NOMO-1 (cell line): ENCODE results near the gene LGALS1.
A peak's percentile ranks its signal among the peaks of the same experiment; 100 is the strongest.
"Not testable (repeated sequence)": the region's sequence is repeated elsewhere in the genome, so short reads cannot be mapped to it uniquely, and the experiment has no call there.

ENCODE experiments used
- DNase-seq, 2 experiments: peaks; one replicate each; lab custom pipeline; 2025; ENCODE audit not compliant: unreplicated experiment in 2 of 2; lab: John Stamatoyannopoulos, UW

Gene LGALS1

DNA sequence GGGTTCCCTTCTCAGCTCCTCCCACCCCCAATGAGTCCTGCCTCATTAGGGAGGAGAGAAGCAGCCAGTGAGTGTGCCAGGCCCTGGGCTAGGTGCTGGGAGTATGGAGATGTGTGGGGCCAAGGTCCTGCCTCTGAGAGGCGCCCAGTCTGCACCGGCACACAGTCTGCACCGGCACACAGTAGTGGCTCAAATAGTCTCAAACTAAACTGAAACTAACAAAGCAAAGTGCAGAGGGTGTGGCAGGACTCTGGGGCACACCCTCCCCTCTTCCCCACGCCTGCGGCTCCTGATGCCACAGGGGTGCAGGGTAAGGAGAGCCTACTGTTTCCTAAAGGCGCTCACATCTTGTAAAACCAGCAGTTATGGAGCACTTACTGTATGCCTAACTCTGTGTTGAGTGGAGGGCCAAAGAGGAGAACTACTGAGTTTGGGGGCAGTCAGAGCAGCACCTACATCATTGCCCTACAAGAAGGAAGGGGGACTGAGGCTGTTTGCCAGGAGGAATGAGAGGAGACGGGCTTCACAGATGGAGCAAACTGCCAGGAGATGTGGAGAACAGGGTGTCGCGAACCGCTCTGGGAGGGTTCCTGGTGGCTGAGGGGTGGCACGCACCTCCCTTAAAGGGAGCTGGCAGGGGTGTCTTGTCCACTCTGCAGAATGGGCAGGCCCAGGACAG is 36.9 kb upstream of the LGALS1 start:
- DNase-seq: peak; percentile 44 to 66

- peak; percentile 33 to 38 for DNase-seq
These were observed 36.2 kb upstream of the LGALS1 start, which contains the start of gene SH3BP1 for GRCh38 chr22:37639070-37639760. TSS of gene SH3BP1 (plus strand) at chr22:37639669. CDS start at chr22:37639788, 119 bp downstream.

DNA sequence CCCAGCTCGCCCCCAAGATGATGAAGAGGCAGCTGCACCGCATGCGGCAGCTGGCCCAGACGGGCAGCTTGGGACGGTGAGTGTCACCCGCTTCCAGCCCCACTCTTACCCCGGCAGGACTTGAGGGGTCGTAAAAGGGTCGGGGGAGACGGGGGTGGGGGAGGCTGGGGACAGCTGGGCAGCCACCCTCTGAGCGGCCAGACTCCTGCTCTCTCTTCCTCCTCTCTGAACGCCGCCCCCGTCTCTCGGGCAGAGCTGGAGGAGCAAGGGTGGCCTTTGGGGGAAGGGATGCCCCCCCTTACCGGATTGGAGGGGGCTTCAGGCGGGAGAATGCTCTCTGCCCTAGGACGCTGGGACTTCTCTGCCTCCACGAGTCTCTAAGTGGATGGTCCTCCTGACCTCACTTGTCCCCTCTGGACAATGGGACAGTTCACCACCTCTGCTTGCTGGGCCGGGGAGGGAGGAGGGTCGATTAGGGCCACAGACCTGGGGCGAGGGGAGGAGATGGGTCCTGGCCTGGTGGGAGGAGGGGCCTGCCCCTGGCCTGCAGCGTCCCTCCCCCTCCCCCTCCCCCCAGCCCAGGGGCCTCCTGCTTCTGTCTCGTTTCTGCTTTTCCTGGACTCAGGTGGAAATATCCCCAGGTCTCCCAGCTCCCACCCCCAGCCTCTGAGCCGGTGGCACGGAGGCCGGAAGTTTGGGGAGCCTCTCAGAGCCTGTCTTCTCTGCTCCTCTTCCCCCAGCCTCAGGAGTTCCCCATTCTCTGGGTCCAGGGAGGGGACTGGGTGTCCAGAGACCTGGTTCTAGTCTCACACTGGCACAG is 35.5 kb upstream of the LGALS1 start:
- peak; percentile 29 to 31 for DNase-seq

GRCh38 chr22:37640591-37641560 is 34.6 kb upstream of the LGALS1 start:
- DNase-seq: no peak

DNA sequence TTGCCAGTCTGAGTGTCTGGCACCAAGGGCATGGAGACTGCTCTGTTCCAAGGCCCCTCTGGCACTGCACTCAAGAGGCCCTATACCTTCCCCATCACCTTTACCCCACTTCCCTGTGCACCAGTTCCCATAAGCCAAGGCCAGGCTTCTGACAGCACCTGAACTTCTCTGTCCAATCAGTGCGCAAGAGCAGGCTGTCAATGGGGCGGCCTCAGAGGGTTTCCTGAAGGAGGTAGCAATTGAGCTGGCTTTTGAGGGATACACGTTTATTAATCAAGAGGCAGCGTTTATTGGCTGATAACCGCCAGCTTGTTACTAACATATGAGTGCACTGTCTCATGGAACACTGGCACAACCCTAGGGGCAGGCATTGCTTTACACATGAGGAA is 33.9 kb upstream of the LGALS1 start:
- DNase-seq: no peak

GRCh38 chr22:37643225-37643847 is 32.1 kb upstream of the LGALS1 start:
- DNase-seq: peak; percentile 58 to 65

GRCh38 chr22:37647317-37647716 is 28.1 kb upstream of the LGALS1 start:
- DNase-seq: no peak

DNA sequence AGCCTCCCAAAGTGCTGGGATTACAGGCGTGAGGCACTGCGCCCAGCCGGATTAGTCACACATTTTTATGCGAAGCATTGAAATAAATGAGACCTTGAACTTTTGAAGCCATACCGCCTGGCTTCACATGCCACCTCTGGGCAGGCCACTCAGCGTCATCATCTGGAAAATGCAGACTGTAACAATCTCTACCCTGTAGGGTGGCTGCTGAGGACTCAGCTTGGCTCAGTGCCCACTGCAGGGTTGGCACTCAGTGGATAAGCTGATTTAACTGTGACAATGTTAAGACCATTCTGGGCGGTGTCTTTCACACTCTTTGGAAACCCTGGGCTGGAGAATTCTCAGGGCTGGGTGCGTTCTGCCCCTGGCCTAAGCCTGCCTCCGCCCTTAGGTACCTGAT is 27.5 kb upstream of the LGALS1 start:
- DNase-seq: no peak

- no peak for DNase-seq
These were observed 24.8 kb upstream of the LGALS1 start for GRCh38 chr22:37650463-37651136.

GRCh38 chr22:37654563-37655251 is 20.7 kb upstream of the LGALS1 start:
- no peak for DNase-seq

- DNase-seq: no peak
These were observed 20.2 kb upstream of the LGALS1 start for GRCh38 chr22:37655252-37655563.

DNA sequence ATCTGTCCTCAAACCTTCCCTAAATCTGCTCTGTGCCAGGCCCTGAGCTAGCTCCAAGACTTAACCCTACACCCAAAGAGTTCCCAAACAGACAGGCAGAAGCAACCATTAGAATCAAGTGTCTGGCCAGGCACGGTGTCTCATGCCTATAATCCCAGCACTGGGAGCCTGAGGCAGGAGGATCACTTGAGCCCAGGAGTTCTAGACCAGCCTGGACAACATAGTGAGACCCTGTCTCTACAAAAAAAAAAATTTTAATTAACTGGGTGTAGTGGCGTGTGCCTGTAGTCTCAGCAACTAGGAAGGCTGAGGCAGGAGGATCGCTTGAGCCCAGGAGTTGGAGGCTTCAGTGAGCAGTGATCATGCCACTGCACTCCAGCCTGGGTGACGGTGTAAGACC is 18.9 kb upstream of the LGALS1 start:
- DNase-seq: not testable (repeated sequence)

- no peak for DNase-seq
These were observed 17.8 kb upstream of the LGALS1 start for GRCh38 chr22:37657590-37658132.

- DNase-seq: peak; percentile 98 to 99
These were observed 17.0 kb upstream of the LGALS1 start, which contains the start of gene PDXP for GRCh38 chr22:37658133-37659065. TSS of gene PDXP (plus strand) at chr22:37658723. CDS start at chr22:37658783, 60 bp downstream.

- DNase-seq: no peak
These were observed 16.2 kb upstream of the LGALS1 start for GRCh38 chr22:37659066-37659896.

DNA sequence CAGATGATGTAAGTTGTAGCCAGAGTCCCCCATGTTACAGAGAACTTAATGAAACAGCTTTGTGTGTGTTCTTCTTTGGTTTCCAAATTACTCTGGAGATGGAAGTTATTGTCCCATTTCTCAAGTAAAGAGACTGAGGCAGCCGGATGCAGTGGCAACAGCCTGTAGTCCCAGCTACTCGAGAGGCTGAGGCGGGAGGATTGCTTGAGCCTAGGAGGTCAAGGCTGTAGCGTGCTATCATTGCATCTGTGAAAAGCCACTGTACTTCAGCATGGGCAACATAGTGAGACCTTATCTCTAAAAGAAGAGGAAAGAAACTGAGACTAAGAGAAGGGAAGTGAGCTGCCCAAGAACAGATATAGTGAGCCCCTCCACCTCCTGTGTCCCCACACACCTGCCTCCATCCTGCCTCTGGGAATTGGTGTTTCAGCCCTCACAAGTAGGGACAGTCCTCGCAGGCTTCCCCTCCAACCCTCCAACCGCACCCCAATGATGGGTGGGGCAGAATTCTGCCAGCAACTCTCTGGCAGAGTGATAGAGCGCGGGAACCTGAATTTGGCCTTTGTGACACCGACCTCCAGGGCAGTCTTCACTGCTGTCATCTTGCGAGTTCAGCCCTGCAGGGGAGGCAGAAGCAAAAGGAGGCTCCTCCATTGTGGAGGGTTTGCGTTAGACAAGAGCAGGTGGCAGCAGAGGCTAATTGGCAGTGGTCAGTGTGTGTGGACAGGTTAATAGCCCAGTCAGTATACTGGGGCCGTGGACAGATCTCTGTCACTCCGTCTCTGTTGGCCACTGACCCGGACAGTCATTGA is 15.3 kb upstream of the LGALS1 start:
- DNase-seq: no peak
